ENCODE data around the gene MAD1L1.

The MAD1L1 gene

GRCh38 chr7:1963575-1963974 lies 269.2 kb downstream of the MAD1L1 start:
- H2AFZ ChIP-seq (ENCODE audit: low read depth, low read length) = no peak overlapping the region
- H3K4me1 ChIP-seq (ENCODE audit: insufficient read depth, low read length) = no peaks in the 10 kb centered on the region
- H3K9me3 ChIP-seq (ENCODE audit: insufficient read depth, low read length, severe bottlenecking) = peaks cover 19% of the 10 kb centered on the region
- no peaks in the 10 kb centered on the region for H3K27me3 ChIP-seq (ENCODE audit: insufficient read depth, low read length, poor library complexity)
- no peak overlapping the region for H3K4me3 ChIP-seq (ENCODE audit: low read depth in 1 of 2, low read length in 2 of 2)
- no peak overlapping the region for H3K4me2 ChIP-seq (ENCODE audit: insufficient read depth, low read length)
- H3K79me2 ChIP-seq (ENCODE audit: insufficient read depth, low read length) = no peaks in the 10 kb centered on the region
- TF ChIP-seq EZH2 (IDR thresholded peaks at IDR 0.05; ENCODE audit: borderline replicate concordance, low read depth, low read length, severe bottlenecking) = no peak
- no peak for TF ChIP-seq CTCF (IDR thresholded peaks at IDR 0.05; ENCODE audit: borderline replicate concordance, extremely low read depth, low read length, poor library complexity, severe bottlenecking)
- DNase-seq (no peak), ATAC-seq (ENCODE audit: insufficient read depth, low read depth) (no peak)
- H3K9ac ChIP-seq (ENCODE audit: low read depth, low read length) = no peak overlapping the region
- peaks cover 21% of the 10 kb centered on the region for H4K20me1 ChIP-seq (ENCODE audit: insufficient read depth, low read length)
- H3K27ac ChIP-seq (ENCODE audit: low read length) = no peak overlapping the region
- peaks cover 48% of the 10 kb centered on the region for H3K36me3 ChIP-seq (ENCODE audit: insufficient read depth, low read length)

- ATAC-seq (ENCODE audit: insufficient read depth, low read depth) (peak; percentile 84), DNase-seq (peak; percentile 67)
- H3K4me1 ChIP-seq (ENCODE audit: insufficient read depth, low read length) = no peaks in the 10 kb centered on the region
- H3K36me3 ChIP-seq (ENCODE audit: insufficient read depth, low read length) = peaks cover 47% of the 10 kb centered on the region
- no peaks in the 10 kb centered on the region for H3K79me2 ChIP-seq (ENCODE audit: insufficient read depth, low read length)
- H3K4me2 ChIP-seq (ENCODE audit: insufficient read depth, low read length) = no peak overlapping the region
- H2AFZ ChIP-seq (ENCODE audit: low read depth, low read length) = no peak overlapping the region
- H3K27me3 ChIP-seq (ENCODE audit: insufficient read depth, low read length, poor library complexity) = no peaks in the 10 kb centered on the region
- H4K20me1 ChIP-seq (ENCODE audit: insufficient read depth, low read length) = peaks cover 20% of the 10 kb centered on the region; the same call in 1 of the 2 replicates
- H3K4me3 ChIP-seq (ENCODE audit: low read depth in 1 of 2, low read length in 2 of 2) = no peak overlapping the region
- peaks cover 19% of the 10 kb centered on the region for H3K9me3 ChIP-seq (ENCODE audit: insufficient read depth, low read length, severe bottlenecking)
- no peak overlapping the region for H3K9ac ChIP-seq (ENCODE audit: low read depth, low read length)
- H3K27ac ChIP-seq (ENCODE audit: low read length) = no peak overlapping the region
- TF ChIP-seq EZH2 (IDR thresholded peaks at IDR 0.05; ENCODE audit: borderline replicate concordance, low read depth, low read length, severe bottlenecking) (no peak), CTCF (IDR thresholded peaks at IDR 0.05; ENCODE audit: borderline replicate concordance, extremely low read depth, low read length, poor library complexity, severe bottlenecking) (no peak)
Observed at GRCh38 chr7:1961701-1962276, 271.0 kb downstream of the MAD1L1 start.

GRCh38 chr7:1959305-1959704 lies 273.4 kb downstream of the MAD1L1 start:
- no peak overlapping the region for H3K27ac ChIP-seq (ENCODE audit: low read length)
- no peak for ATAC-seq (ENCODE audit: insufficient read depth, low read depth)
- no peak overlapping the region for H3K4me3 ChIP-seq (ENCODE audit: low read depth in 1 of 2, low read length in 2 of 2)
- no peak overlapping the region for H2AFZ ChIP-seq (ENCODE audit: low read depth, low read length)
- peaks cover 19% of the 10 kb centered on the region for H3K9me3 ChIP-seq (ENCODE audit: insufficient read depth, low read length, severe bottlenecking)
- H3K36me3 ChIP-seq (ENCODE audit: insufficient read depth, low read length) = peaks cover 48% of the 10 kb centered on the region
- H3K4me2 ChIP-seq (ENCODE audit: insufficient read depth, low read length) = no peak overlapping the region
- no peaks in the 10 kb centered on the region for H3K27me3 ChIP-seq (ENCODE audit: insufficient read depth, low read length, poor library complexity)
- H4K20me1 ChIP-seq (ENCODE audit: insufficient read depth, low read length) = peaks cover 27% of the 10 kb centered on the region
- H3K9ac ChIP-seq (ENCODE audit: low read depth, low read length) = no peak overlapping the region
- DNase-seq = no peak
- H3K79me2 ChIP-seq (ENCODE audit: insufficient read depth, low read length) = no peaks in the 10 kb centered on the region
- TF ChIP-seq EZH2 (IDR thresholded peaks at IDR 0.05; ENCODE audit: borderline replicate concordance, low read depth, low read length, severe bottlenecking) = no peak
- no peak for TF ChIP-seq CTCF (IDR thresholded peaks at IDR 0.05; ENCODE audit: borderline replicate concordance, extremely low read depth, low read length, poor library complexity, severe bottlenecking)
- H3K4me1 ChIP-seq (ENCODE audit: insufficient read depth, low read length) = no peaks in the 10 kb centered on the region

Measured in DND-41 (cell line).